ENCODE data around the gene INPP5D.

GRCh38 chr2:233056961-233057605 is 3.1 kb upstream of the INPP5D start:
- no peak for TF ChIP-seq CTCF (optimal IDR thresholded peaks at IDR 0.05 in 1 of 3, IDR thresholded peaks at IDR 0.05 in 1 of 3, conservative IDR thresholded peaks at IDR 0.05 in 1 of 3; ENCODE audit: extremely low read depth in 1 of 3, insufficient read depth in 2 of 3, low read length in 3 of 3)
- TF ChIP-seq EZH2 (IDR thresholded peaks at IDR 0.05; ENCODE audit: low read length), result no peak
